Nephron (organoid): Measurements from ENCODE around the gene SAV1.

Experiments
- H3K27ac Mint-ChIP-seq, 3 experiments: 2 replicates each; pipeline ENCODE4 v1.8.0; 2020; ENCODE audit warnings: mixed read lengths in 3 of 3, mild to moderate bottlenecking in 2 of 3, moderate library complexity in 1 of 3
- H3K27me3 Mint-ChIP-seq: 2 replicates; pipeline ENCODE4 v1.8.0; 2021; ENCODE audit warnings: low read depth, mild to moderate bottlenecking, moderate library complexity, mixed read lengths
- H3K36me3 Mint-ChIP-seq: 2 replicates; pipeline ENCODE4 v1.8.0; 2020; ENCODE audit warnings: low read depth, mixed read lengths
- H3K4me1 Mint-ChIP-seq: 2 replicates; pipeline ENCODE4 v1.8.0; 2020; ENCODE audit warnings: mixed read lengths
- H3K4me3 Mint-ChIP-seq, 3 experiments: 2 replicates each; pipeline ENCODE4 v1.8.0; 2020; ENCODE audit warnings: mild to moderate bottlenecking in 3 of 3, mixed read lengths in 3 of 3, moderate library complexity in 2 of 3
- H3K9me3 Mint-ChIP-seq: 2 replicates; pipeline ENCODE4 v1.8.0; 2020; ENCODE audit warnings: mixed read lengths
- CTCF ChIP-seq, 3 experiments: fragments of 200-600 bp; sonication (generic); IDR thresholded peaks; one replicate each; pipeline ENCODE4 v1.5.0; 2021; ENCODE audit warnings: antibody characterized with exemption in 3 of 3; ENCODE audit not compliant: unreplicated experiment in 3 of 3

The SAV1 gene

DNA sequence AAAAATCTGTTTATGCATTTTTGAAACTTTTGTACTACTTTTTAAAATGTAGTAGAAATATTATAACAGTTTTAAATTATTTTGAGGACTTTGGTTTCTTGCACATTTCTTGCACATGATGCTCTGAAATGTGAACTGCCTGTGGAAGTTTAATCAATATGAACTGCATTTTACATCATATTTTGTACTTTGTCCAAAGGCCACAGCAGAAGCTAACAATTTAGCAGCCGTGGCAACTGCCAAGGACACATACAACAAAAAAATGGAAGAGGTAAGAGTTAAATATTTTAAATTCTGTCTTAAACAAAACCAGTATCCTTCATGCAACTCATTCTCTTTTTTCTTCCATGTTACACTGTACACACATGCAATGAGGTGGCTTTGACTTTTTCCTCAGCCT, 45.1 kb downstream of the SAV1 start:
- Mint-ChIP-seq H3K9me3 (no peaks in the 10 kb centered on the region), H3K36me3 (peaks cover 14% of the 10 kb centered on the region), H3K4me3 (no peak overlapping the region), H3K4me1 (no peaks in the 10 kb centered on the region), H3K27me3 (no peaks in the 10 kb centered on the region), H3K27ac (no peak overlapping the region)
- TF ChIP-seq CTCF (IDR thresholded peaks at IDR 0.05; ENCODE audit: unreplicated experiment in 3 of 3) = no peak

- no peaks in the 10 kb centered on the region for H3K9me3 Mint-ChIP-seq
- no peaks in the 10 kb centered on the region for H3K27me3 Mint-ChIP-seq
- no peak overlapping the region for H3K4me3 Mint-ChIP-seq
- peaks cover 8% of the 10 kb centered on the region for H3K36me3 Mint-ChIP-seq
- no peak for TF ChIP-seq CTCF (IDR thresholded peaks at IDR 0.05; ENCODE audit: unreplicated experiment in 3 of 3)
- no peak overlapping the region for H3K27ac Mint-ChIP-seq
- no peaks in the 10 kb centered on the region for H3K4me1 Mint-ChIP-seq
These were observed 47.8 kb downstream of the SAV1 start for GRCh38 chr14:50620341-50620740.

- peak; percentile 57 to 61 (median 58) for TF ChIP-seq CTCF (IDR thresholded peaks at IDR 0.05; ENCODE audit: unreplicated experiment in 3 of 3)
- Mint-ChIP-seq H3K9me3 (no peaks in the 10 kb centered on the region), H3K27ac (no peak overlapping the region), H3K36me3 (peaks cover 4% of the 10 kb centered on the region), H3K4me1 (no peaks in the 10 kb centered on the region), H3K4me3 (no peak overlapping the region), H3K27me3 (no peaks in the 10 kb centered on the region)
These were observed 48.5 kb downstream of the SAV1 start for GRCh38 chr14:50619569-50620141.

DNA sequence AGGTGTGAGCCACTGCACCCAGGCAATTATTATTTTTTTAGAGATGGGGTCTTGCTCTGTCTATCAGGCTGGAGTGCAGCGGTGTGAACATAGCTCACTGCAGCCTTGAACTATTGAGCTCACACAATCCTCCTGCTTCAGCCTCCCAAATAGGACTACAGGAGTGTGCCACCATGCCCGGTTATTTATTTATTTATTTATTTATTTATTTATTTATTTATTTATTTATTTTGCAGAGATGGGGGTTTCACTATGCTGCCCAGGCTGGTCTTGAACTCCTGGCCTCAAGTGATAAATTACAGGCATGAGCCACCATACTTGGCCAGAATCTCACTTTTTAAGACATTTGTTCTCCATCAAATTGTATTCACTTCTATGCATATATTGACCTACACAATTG, 51.8 kb downstream of the SAV1 start:
- no peaks in the 10 kb centered on the region for H3K27me3 Mint-ChIP-seq
- peaks cover 4% of the 10 kb centered on the region for H3K36me3 Mint-ChIP-seq
- no peaks in the 10 kb centered on the region for H3K4me1 Mint-ChIP-seq
- no peak overlapping the region for H3K27ac Mint-ChIP-seq
- no peaks in the 10 kb centered on the region for H3K9me3 Mint-ChIP-seq
- H3K4me3 Mint-ChIP-seq = no peak overlapping the region
- TF ChIP-seq CTCF (IDR thresholded peaks at IDR 0.05; ENCODE audit: unreplicated experiment in 3 of 3) = no peak

GRCh38 chr14:50615552-50615951, 52.6 kb downstream of the SAV1 start:
- no peaks in the 10 kb centered on the region for H3K27me3 Mint-ChIP-seq
- H3K4me3 Mint-ChIP-seq = no peak overlapping the region
- TF ChIP-seq CTCF (IDR thresholded peaks at IDR 0.05; ENCODE audit: unreplicated experiment in 3 of 3) = no peak
- no peaks in the 10 kb centered on the region for H3K9me3 Mint-ChIP-seq
- H3K4me1 Mint-ChIP-seq = no peaks in the 10 kb centered on the region
- H3K36me3 Mint-ChIP-seq = peaks cover 4% of the 10 kb centered on the region
- H3K27ac Mint-ChIP-seq = no peak overlapping the region

GRCh38 chr14:50615056-50615455, 53.0 kb downstream of the SAV1 start:
- Mint-ChIP-seq H3K4me3 (no peak overlapping the region), H3K27ac (no peak overlapping the region), H3K27me3 (no peaks in the 10 kb centered on the region)

More at GRCh38 chr14:50615056-50615455, 53.0 kb downstream of the SAV1 start:
- H3K4me1 Mint-ChIP-seq = no peaks in the 10 kb centered on the region
- no peak for TF ChIP-seq CTCF (IDR thresholded peaks at IDR 0.05; ENCODE audit: unreplicated experiment in 3 of 3)
- peaks cover 4% of the 10 kb centered on the region for H3K36me3 Mint-ChIP-seq
- no peaks in the 10 kb centered on the region for H3K9me3 Mint-ChIP-seq
